Measurements from ENCODE around the gene USP34. TPM values are rescaled to one million over a fixed set of nuclear protein-coding genes. Genes with fewer than 3 reads are reported as not detected.
"Not testable (repeated sequence)": the region's sequence is repeated elsewhere in the genome, so short reads cannot be mapped to it uniquely, and the experiment has no call there.

The USP34 gene
- total and polyA plus RNA-seq, 3 experiments from 2014 or later: 24.1 to 74.1 (median 71.9) TPM

DNA sequence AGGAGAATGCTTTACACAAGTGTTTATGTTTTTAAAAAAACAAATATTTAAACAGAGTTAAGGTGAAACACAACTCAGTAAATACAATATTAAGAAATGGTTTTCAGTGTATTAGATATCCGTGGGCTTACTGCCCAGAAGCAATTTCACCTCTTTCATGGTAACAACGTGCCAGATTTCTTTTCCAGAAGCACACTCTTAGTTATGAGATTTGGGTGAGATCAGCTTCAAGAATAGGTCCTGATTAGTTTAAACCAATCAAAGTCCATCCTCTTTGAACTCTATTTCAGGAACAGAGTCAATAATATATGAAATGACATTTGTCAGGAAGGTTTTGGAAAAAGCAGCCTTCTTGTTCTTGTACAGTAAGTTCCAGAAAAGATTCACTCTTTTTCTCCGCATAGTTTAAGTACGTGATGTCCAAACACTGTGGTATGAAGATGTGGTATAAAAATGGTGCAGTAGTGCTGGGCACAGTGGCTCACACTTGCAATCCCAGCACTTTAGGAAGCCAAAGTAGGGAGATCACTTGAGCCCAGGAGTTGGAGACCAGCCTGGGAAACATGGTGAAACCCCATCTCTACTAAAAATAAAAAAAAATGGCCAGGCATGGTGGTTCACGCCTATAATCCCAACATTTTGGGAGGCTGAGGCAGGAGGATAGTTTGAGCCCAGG is 14.7 kb downstream of the USP34 start:
- POLR2A ChIA-PET: no interaction called here
- CTCF ChIA-PET: no interaction called here
- no peak for DNase-seq

GRCh38 chr2:61454972-61455371 is 15.9 kb downstream of the USP34 start:
- H3K4me3 ChIP-seq (ENCODE audit: low read length); H3K27me3 ChIP-seq (ENCODE audit: insufficient read depth, low read length, poor library complexity, severe bottlenecking); CTCF ChIA-PET; H3K27me3 Mint-ChIP-seq; POLR2A ChIA-PET; DNase-seq; H3K27ac ChIP-seq (ENCODE audit: low read depth, low read length); H3K9me3 ChIP-seq (ENCODE audit: low read length); H3K36me3 ChIP-seq (ENCODE audit: insufficient read depth, low read length); H3K9me3 Mint-ChIP-seq: not testable (repeated sequence)
- peaks cover 60 to 80% (median 77%) of the 10 kb centered on the region in 3 donors for H3K4me1 Mint-ChIP-seq
- peaks cover 48% of the 10 kb centered on the region for H3K4me1 ChIP-seq (ENCODE audit: insufficient read depth, low read length)
- peak overlapping the region in 1 of 8 donors; percentile 26 for H3K27ac Mint-ChIP-seq
- peaks cover 0 to 22% (median 9%) of the 10 kb centered on the region in 3 donors for H3K36me3 Mint-ChIP-seq
- H3K4me3 Mint-ChIP-seq: peak overlapping the region in 1 of 7 donors; percentile 28

More for the DNA sequence above, 14.7 kb downstream of the USP34 start:
- Histone ChIP-seq H3K27ac (ENCODE audit: low read depth, low read length) (no peak overlapping the region), H3K4me3 (ENCODE audit: low read length) (no peak overlapping the region), H3K27me3 (ENCODE audit: insufficient read depth, low read length, poor library complexity, severe bottlenecking) (no peaks in the 10 kb centered on the region), H3K4me1 (ENCODE audit: insufficient read depth, low read length) (peaks cover 53% of the 10 kb centered on the region), H3K9me3 (ENCODE audit: low read length) (no peaks in the 10 kb centered on the region), H3K36me3 (ENCODE audit: insufficient read depth, low read length) (no peaks in the 10 kb centered on the region)
- Mint-ChIP-seq H3K27ac (peak overlapping the region in 5 of 8 donors; percentile 3 to 58 (median 7)), H3K36me3 (peaks cover 0 to 26% (median 6%) of the 10 kb centered on the region in 3 donors), H3K27me3 (peaks cover 0 to 2% of the 10 kb centered on the region in 2 donors), H3K4me3 (peak overlapping the region in 4 of 7 donors; percentile 1 to 56 (median 27)), H3K9me3 (no peaks in the 10 kb centered on the region), H3K4me1 (peaks cover 63 to 82% (median 80%) of the 10 kb centered on the region in 3 donors)

GRCh38 chr2:61454383-61454782 is 16.5 kb downstream of the USP34 start:
- Mint-ChIP-seq H3K27ac (peak overlapping the region in 7 of 8 donors; percentile 29 to 95 (median 36)), H3K27me3 (peaks cover 0 to 2% of the 10 kb centered on the region in 2 donors), H3K4me1 (peaks cover 63 to 81% (median 78%) of the 10 kb centered on the region in 3 donors), H3K4me3 (no peak overlapping the region), H3K36me3 (peaks cover 0 to 22% (median 10%) of the 10 kb centered on the region in 3 donors), H3K9me3 (no peaks in the 10 kb centered on the region)
- Histone ChIP-seq H3K4me3 (ENCODE audit: low read length) (no peak overlapping the region), H3K27me3 (ENCODE audit: insufficient read depth, low read length, poor library complexity, severe bottlenecking) (no peaks in the 10 kb centered on the region), H3K36me3 (ENCODE audit: insufficient read depth, low read length) (no peaks in the 10 kb centered on the region), H3K27ac (ENCODE audit: low read depth, low read length) (no peak overlapping the region), H3K9me3 (ENCODE audit: low read length) (no peaks in the 10 kb centered on the region), H3K4me1 (ENCODE audit: insufficient read depth, low read length) (peaks cover 42% of the 10 kb centered on the region)
- no peak for DNase-seq
- ChIA-PET CTCF (interaction anchor here (1.2 kb wide), 1 partner anchor 22 kb away, joined by 3 read pairs; no protein-coding TSS in a partner anchor), POLR2A (no interaction called here)

DNA sequence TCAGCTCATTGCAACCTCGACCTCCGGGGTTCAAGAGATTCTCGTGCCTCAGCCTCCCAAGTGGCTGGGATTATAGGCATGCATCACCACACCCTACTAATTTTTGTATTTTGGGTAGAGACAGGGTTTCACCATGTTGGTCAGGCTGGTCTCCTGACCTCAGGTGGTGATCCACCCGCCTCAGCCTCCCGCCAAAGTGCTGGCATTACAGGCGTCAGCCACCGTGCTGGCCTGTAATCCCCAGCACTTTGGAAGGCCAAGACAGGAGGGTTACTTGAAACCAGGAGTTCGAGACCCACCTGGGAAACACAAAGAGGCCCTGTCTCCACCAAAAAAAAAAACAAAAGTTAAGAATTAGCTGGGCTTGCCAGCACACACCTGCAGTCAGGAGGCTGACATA is 18.5 kb downstream of the USP34 start:
- Mint-ChIP-seq H3K9me3 (no peaks in the 10 kb centered on the region), H3K4me3 (no peak overlapping the region), H3K4me1 (peaks cover 61 to 78% (median 77%) of the 10 kb centered on the region in 3 donors), H3K27me3 (peaks cover 0 to 2% of the 10 kb centered on the region in 2 donors), H3K27ac (peak overlapping the region in 3 of 8 donors; percentile 1 to 52 (median 35)), H3K36me3 (peaks cover 0 to 19% (median 9%) of the 10 kb centered on the region in 3 donors)
- Histone ChIP-seq H3K27me3 (ENCODE audit: insufficient read depth, low read length, poor library complexity, severe bottlenecking) (no peaks in the 10 kb centered on the region), H3K9me3 (ENCODE audit: low read length) (no peaks in the 10 kb centered on the region), H3K4me1 (ENCODE audit: insufficient read depth, low read length) (peaks cover 24% of the 10 kb centered on the region), H3K27ac (ENCODE audit: low read depth, low read length) (no peak overlapping the region), H3K36me3 (ENCODE audit: insufficient read depth, low read length) (no peaks in the 10 kb centered on the region), H3K4me3 (ENCODE audit: low read length) (no peak overlapping the region)
- ChIA-PET POLR2A (no interaction called here), CTCF (no interaction called here)
- no peak for DNase-seq

- no peak overlapping the region for H3K4me3 Mint-ChIP-seq
- ChIA-PET POLR2A (interaction anchor here (0.7 kb wide), 1 partner anchor 23 kb away, joined by 3 read pairs; no protein-coding TSS in a partner anchor), CTCF (no interaction called here)
- H3K27ac Mint-ChIP-seq: peak overlapping the region in 2 of 8 donors; percentile 47 to 60
- H3K4me1 ChIP-seq (ENCODE audit: insufficient read depth, low read length): peaks cover 12% of the 10 kb centered on the region
- H3K4me1 Mint-ChIP-seq: peaks cover 56 to 76% (median 73%) of the 10 kb centered on the region in 3 donors
- H3K9me3 Mint-ChIP-seq: no peaks in the 10 kb centered on the region
- H3K9me3 ChIP-seq (ENCODE audit: low read length): no peaks in the 10 kb centered on the region
- no peak overlapping the region for H3K4me3 ChIP-seq (ENCODE audit: low read length)
- no peak for DNase-seq
- H3K36me3 ChIP-seq (ENCODE audit: insufficient read depth, low read length): no peaks in the 10 kb centered on the region
- peaks cover 0 to 21% (median 9%) of the 10 kb centered on the region in 3 donors for H3K36me3 Mint-ChIP-seq
- H3K27ac ChIP-seq (ENCODE audit: low read depth, low read length): no peak overlapping the region
- no peaks in the 10 kb centered on the region for H3K27me3 ChIP-seq (ENCODE audit: insufficient read depth, low read length, poor library complexity, severe bottlenecking)
- peaks cover 0 to 2% of the 10 kb centered on the region in 2 donors for H3K27me3 Mint-ChIP-seq
These were observed 19.7 kb downstream of the USP34 start for GRCh38 chr2:61451178-61451577.

DNA sequence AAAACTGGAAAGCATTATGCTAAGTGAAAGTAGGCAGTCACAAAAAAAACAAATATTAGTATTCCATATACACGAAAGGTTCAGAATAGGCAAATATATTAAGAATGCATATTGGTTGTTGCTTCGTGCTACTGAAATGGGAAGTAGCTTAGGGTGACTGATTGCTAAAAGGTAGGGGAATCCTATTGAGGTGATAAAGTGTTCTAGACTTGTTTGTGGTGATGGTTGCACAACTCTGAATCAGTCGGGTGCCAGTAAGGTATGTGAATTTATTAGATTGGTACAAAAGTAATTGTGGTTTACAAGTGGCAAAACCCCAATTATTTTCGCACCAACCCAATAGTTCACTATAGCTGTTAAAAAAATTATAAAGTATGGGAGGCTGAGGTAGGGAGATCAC is 20.7 kb downstream of the USP34 start:
- H3K4me1 Mint-ChIP-seq: peaks cover 47 to 73% (median 62%) of the 10 kb centered on the region in 3 donors
- no peak overlapping the region for H3K27ac ChIP-seq (ENCODE audit: low read depth, low read length)
- no peaks in the 10 kb centered on the region for H3K9me3 ChIP-seq (ENCODE audit: low read length)
- H3K4me3 ChIP-seq (ENCODE audit: low read length): no peak overlapping the region
- no peaks in the 10 kb centered on the region for H3K27me3 ChIP-seq (ENCODE audit: insufficient read depth, low read length, poor library complexity, severe bottlenecking)
- ChIA-PET POLR2A (interaction anchor here (1.2 kb wide), 1 partner anchor 20 kb away, joined by 3 read pairs; no protein-coding TSS in a partner anchor), CTCF (no interaction called here)
- peaks cover 2% of the 10 kb centered on the region for H3K4me1 ChIP-seq (ENCODE audit: insufficient read depth, low read length)
- H3K27me3 Mint-ChIP-seq: peaks cover 0 to 2% of the 10 kb centered on the region in 2 donors
- H3K27ac Mint-ChIP-seq: peak overlapping the region in 3 of 8 donors; percentile 13 to 90 (median 33)
- DNase-seq: peak in 1 of 5 donors; percentile 10
- peaks cover 0 to 16% (median 7%) of the 10 kb centered on the region in 3 donors for H3K36me3 Mint-ChIP-seq
- peak overlapping the region in 3 of 7 donors; percentile 5 to 29 (median 18) for H3K4me3 Mint-ChIP-seq
- no peaks in the 10 kb centered on the region for H3K9me3 Mint-ChIP-seq
- H3K36me3 ChIP-seq (ENCODE audit: insufficient read depth, low read length): no peaks in the 10 kb centered on the region

DNA sequence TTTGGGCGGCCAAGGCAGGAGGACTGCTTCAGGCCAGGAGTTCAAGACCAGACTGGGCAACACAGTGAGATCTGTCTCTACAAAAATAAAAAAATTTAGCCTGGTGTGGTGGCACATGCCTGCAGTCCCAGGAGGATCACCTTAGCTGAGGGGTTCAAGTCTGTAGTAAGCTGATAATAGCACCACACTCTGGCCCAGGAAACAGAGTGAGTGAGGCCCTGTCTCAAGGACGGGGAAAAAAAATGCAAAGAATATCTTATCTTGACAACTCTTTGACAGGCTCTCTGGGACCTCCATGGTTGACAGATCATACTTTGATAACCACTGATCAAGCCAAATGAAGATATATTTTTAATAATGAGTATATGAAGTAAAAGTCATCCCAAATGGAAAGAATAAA is 22.7 kb downstream of the USP34 start:
- Histone ChIP-seq H3K27me3 (ENCODE audit: insufficient read depth, low read length, poor library complexity, severe bottlenecking) (no peaks in the 10 kb centered on the region), H3K9me3 (ENCODE audit: low read length) (no peaks in the 10 kb centered on the region), H3K27ac (ENCODE audit: low read depth, low read length) (no peak overlapping the region), H3K4me1 (ENCODE audit: insufficient read depth, low read length) (peaks cover 7% of the 10 kb centered on the region), H3K36me3 (ENCODE audit: insufficient read depth, low read length) (no peaks in the 10 kb centered on the region), H3K4me3 (ENCODE audit: low read length) (no peak overlapping the region)
- Mint-ChIP-seq H3K4me3 (peak overlapping the region in 1 of 7 donors; percentile 15), H3K4me1 (peaks cover 53 to 78% (median 68%) of the 10 kb centered on the region in 3 donors), H3K9me3 (no peaks in the 10 kb centered on the region), H3K36me3 (peaks cover 0 to 27% (median 15%) of the 10 kb centered on the region in 3 donors), H3K27me3 (peaks cover 0 to 2% of the 10 kb centered on the region in 2 donors), H3K27ac (peak overlapping the region in 3 of 8 donors; percentile 32 to 64 (median 35))
- CTCF ChIA-PET: no interaction called here
- POLR2A ChIA-PET: no interaction called here
- no peak for DNase-seq

DNA sequence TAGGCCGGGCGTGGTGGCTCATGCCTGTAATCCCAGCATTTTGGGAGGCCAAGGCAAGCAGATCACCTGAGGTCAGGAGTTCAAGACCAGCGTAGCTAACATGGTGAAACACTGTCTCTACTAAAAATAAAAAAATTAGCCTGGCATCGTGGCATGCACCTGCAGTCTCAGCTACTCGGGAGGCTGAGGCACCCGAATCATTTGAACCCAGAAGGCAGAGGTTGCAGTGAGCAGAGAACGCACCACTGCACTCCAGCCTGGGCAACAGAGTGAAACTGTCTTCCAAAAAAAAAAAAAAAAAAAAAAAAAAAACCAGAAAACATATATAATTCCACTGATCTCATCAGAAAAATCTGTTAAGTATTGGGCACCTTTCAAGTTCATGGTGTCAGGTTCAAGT is 23.9 kb downstream of the USP34 start:
- H3K4me1 Mint-ChIP-seq: peaks cover 61 to 84% (median 74%) of the 10 kb centered on the region in 3 donors
- H3K9me3 Mint-ChIP-seq; H3K27me3 ChIP-seq (ENCODE audit: insufficient read depth, low read length, poor library complexity, severe bottlenecking); H3K27me3 Mint-ChIP-seq; H3K27ac ChIP-seq (ENCODE audit: low read depth, low read length); DNase-seq; H3K4me3 ChIP-seq (ENCODE audit: low read length); H3K9me3 ChIP-seq (ENCODE audit: low read length); H3K4me3 Mint-ChIP-seq; H3K4me1 ChIP-seq (ENCODE audit: insufficient read depth, low read length); POLR2A ChIA-PET; H3K36me3 ChIP-seq (ENCODE audit: insufficient read depth, low read length): not testable (repeated sequence)
- CTCF ChIA-PET: interaction anchor here (0.6 kb wide), 1 partner anchor 65 kb away, joined by 3 read pairs; no protein-coding TSS in a partner anchor
- peaks cover 0 to 25% (median 16%) of the 10 kb centered on the region in 3 donors for H3K36me3 Mint-ChIP-seq
- H3K27ac Mint-ChIP-seq: peak overlapping the region in 2 of 8 donors; percentile 17 to 51

Measured in CD8-positive, alpha-beta memory T cell (primary cell).